Bronchial epithelial cell (primary cell): ENCODE measurements around the gene ADGRL3. TPM values are rescaled to one million over a fixed set of nuclear protein-coding genes. Genes with fewer than 3 reads are reported as not detected.

Experiments
- DNase-seq: peaks from one replicate; pipeline ENCODE4 v3.0.0-alpha.2; 2010; ENCODE audit warnings: low read depth
- FAIRE-seq: peaks from 2 replicates; lab custom pipeline; 2011; peaks lifted over from hg19 to GRCh38; lab: Jason Lieb, UNC
- H3K27me3 ChIP-seq: 2 replicates; pipeline ENCODE4 v1.5.1; 2011; ENCODE audit warnings: low read length; ENCODE audit not compliant: control insufficient read depth, insufficient read depth
- H3K36me3 ChIP-seq: 2 replicates; pipeline ENCODE4 v1.5.1; 2011; ENCODE audit warnings: low read length; ENCODE audit not compliant: control insufficient read depth, insufficient read depth
- H3K4me3 ChIP-seq: 2 replicates; pipeline ENCODE4 v1.5.1; 2011; ENCODE audit warnings: mild to moderate bottlenecking, low read depth, low read length, control low read depth
- total RNA-seq: library from RNA; depleted of rRNA; stranded (reverse); fragments of >200 nt; gene quantifications from 2 replicates; pipeline ENCODE4 v1.2.1, GENCODE V29; 2014
- TF ChIP-seq, protein P1 (sequence below): IDR thresholded peaks from 2 replicates; pipeline ENCODE4 v1.5.1; 2011; ENCODE audit warnings: mild to moderate bottlenecking, moderate library complexity, low read length, control low read depth, inconsistent platforms; ENCODE audit not compliant: insufficient read depth, severe bottlenecking

ADGRL3 gene
- total RNA-seq, 1 donor from 2014 or later: under 0.01 TPM

DNA sequence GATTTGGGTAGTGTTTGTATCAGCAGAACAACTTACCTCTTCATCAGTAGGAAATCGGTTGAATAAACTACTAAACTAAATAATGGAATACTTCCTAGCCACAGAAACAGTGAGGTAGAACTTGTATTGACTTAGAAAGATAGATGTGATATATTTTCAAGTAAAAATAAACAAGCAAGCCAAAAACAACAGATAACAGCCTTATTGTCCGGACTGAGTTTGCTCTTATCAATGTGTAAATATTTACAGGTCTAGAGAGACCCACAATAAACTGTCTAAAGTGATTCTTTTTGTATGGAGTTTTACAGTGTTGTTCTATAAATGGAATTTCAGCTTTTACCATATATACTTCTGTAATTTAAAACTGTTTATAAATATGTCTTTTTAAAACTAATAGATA, 721.8 kb downstream of the ADGRL3 start:
- H3K36me3 ChIP-seq: no peaks in the 10 kb centered on the region
- TF ChIP-seq, protein P1, sequence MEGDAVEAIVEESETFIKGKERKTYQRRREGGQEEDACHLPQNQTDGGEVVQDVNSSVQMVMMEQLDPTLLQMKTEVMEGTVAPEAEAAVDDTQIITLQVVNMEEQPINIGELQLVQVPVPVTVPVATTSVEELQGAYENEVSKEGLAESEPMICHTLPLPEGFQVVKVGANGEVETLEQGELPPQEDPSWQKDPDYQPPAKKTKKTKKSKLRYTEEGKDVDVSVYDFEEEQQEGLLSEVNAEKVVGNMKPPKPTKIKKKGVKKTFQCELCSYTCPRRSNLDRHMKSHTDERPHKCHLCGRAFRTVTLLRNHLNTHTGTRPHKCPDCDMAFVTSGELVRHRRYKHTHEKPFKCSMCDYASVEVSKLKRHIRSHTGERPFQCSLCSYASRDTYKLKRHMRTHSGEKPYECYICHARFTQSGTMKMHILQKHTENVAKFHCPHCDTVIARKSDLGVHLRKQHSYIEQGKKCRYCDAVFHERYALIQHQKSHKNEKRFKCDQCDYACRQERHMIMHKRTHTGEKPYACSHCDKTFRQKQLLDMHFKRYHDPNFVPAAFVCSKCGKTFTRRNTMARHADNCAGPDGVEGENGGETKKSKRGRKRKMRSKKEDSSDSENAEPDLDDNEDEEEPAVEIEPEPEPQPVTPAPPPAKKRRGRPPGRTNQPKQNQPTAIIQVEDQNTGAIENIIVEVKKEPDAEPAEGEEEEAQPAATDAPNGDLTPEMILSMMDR: no peak
- H3K4me3 ChIP-seq: no peak overlapping the region
- H3K27me3 ChIP-seq: no peaks in the 10 kb centered on the region
- no peak for FAIRE-seq
- DNase-seq: no peak

- Histone ChIP-seq H3K36me3 (no peaks in the 10 kb centered on the region), H3K4me3 (no peak overlapping the region), H3K27me3 (no peaks in the 10 kb centered on the region)
- no peak for FAIRE-seq
- TF ChIP-seq, protein P1: no peak
- peak; percentile 55 for DNase-seq
Measured at GRCh38 chr4:61922766-61923165, 722.6 kb downstream of the ADGRL3 start.

DNA sequence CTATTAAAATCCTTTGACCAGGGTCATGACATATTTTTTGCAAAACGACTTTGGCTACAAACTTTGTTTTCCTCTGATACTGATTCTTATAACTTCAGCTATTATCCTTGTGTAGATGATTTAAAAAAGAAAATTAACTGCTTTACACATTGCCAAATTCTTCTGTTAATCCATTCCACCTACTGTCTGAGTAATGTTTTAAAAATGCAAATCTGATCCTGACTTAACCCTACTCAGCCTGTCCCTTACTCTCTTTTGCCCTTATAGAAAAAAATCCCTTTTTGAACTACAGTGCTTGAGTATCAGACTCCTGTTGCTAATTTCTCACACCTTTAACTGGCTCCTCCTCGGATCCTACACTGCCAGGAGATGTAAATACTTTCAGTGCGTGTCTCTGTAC, 723.1 kb downstream of the ADGRL3 start:
- TF ChIP-seq, protein P1: no peak
- no peak for FAIRE-seq
- peak; percentile 38 for DNase-seq
- Histone ChIP-seq H3K4me3 (no peak overlapping the region), H3K36me3 (no peaks in the 10 kb centered on the region), H3K27me3 (no peaks in the 10 kb centered on the region)

DNA sequence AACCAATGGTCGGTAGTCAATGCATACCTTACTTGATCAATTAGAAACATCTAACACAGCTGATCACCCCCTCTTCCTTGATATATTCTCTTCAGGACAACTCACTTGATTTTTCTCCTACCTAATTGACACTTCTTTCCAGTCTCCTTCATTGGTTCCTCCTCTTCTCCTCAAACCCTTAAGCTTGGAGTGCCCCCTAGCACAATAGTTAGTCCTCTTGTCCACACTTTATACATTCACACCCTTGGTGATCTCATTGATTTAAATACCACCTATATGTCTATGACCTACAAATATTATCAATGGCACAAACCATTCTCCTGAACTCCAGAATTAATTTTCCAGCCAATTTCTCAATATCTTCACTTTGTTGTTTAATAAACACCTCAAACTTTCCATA, 724.0 kb downstream of the ADGRL3 start:
- TF ChIP-seq, protein P1: no peak
- H3K36me3 ChIP-seq: no peaks in the 10 kb centered on the region
- no peak overlapping the region for H3K4me3 ChIP-seq
- DNase-seq (no peak), FAIRE-seq (no peak)
- H3K27me3 ChIP-seq: no peaks in the 10 kb centered on the region

- no peak for FAIRE-seq
Measured at GRCh38 chr4:61933527-61933926, 733.4 kb downstream of the ADGRL3 start.

GRCh38 chr4:61934198-61934597, 734.1 kb downstream of the ADGRL3 start:
- FAIRE-seq: no peak
- H3K27me3 ChIP-seq: no peaks in the 10 kb centered on the region
- H3K36me3 ChIP-seq: no peaks in the 10 kb centered on the region
- TF ChIP-seq, protein P1: no peak
- DNase-seq: peak; percentile 46
- H3K4me3 ChIP-seq: no peak overlapping the region

More at GRCh38 chr4:61933527-61933926, 733.4 kb downstream of the ADGRL3 start:
- Histone ChIP-seq H3K27me3 (no peaks in the 10 kb centered on the region), H3K36me3 (no peaks in the 10 kb centered on the region), H3K4me3 (no peak overlapping the region)
- TF ChIP-seq, protein P1: no peak
- no peak for DNase-seq
